ENCODE data around the gene DNAJC18.

DNAJC18 gene

GRCh38 chr5:139439013-139439903, at the start of gene DNAJC18 (continued):
- no peak for TF ChIP-seq ZNF214 (tag by site-specific recombination; IDR thresholded peaks at IDR 0.05; ENCODE audit: borderline replicate concordance)
- TF ChIP-seq BCL11A (tag by site-specific recombination; IDR thresholded peaks at IDR 0.05; ENCODE audit: low read depth), result no peak
- TF ChIP-seq TRIM28 (IDR thresholded peaks at IDR 0.05; ENCODE audit: borderline replicate concordance, low read length), result no peak
- no peak for TF ChIP-seq ZNF175 (tag by site-specific recombination; IDR thresholded peaks at IDR 0.05)
- no peak for TF ChIP-seq ZNF140 (tag by site-specific recombination; IDR thresholded peaks at IDR 0.05)
- no peak for TF ChIP-seq HOXD13 (CRISPR knock-in tag; IDR thresholded peaks at IDR 0.05; ENCODE audit: borderline replicate concordance)
- TF ChIP-seq MEIS1 (CRISPR knock-in tag; IDR thresholded peaks at IDR 0.05; ENCODE audit: borderline replicate concordance), result no peak
- no peak for TF ChIP-seq ZNF560 (tag by site-specific recombination; IDR thresholded peaks at IDR 0.05; ENCODE audit: borderline replicate concordance)
- no peak for TF ChIP-seq ZNF121 (tag by site-specific recombination; IDR thresholded peaks at IDR 0.05)
- TF ChIP-seq GLIS2 (tag by site-specific recombination; IDR thresholded peaks at IDR 0.05), result peak; percentile 34; the same call in 1 of the 2 replicates
- TF ChIP-seq ZNF654 (tag by site-specific recombination; IDR thresholded peaks at IDR 0.05; ENCODE audit: low read depth), result no peak
- TF ChIP-seq REPIN1 (tag by site-specific recombination; IDR thresholded peaks at IDR 0.05; ENCODE audit: low read depth), result peak; percentile 64; the same call in 1 of the 2 replicates
- no peak for TF ChIP-seq FEZF1 (tag by site-specific recombination; IDR thresholded peaks at IDR 0.05)
- no peak for TF ChIP-seq ZNF155 (tag by site-specific recombination; IDR thresholded peaks at IDR 0.05)
- TF ChIP-seq, protein P1, sequence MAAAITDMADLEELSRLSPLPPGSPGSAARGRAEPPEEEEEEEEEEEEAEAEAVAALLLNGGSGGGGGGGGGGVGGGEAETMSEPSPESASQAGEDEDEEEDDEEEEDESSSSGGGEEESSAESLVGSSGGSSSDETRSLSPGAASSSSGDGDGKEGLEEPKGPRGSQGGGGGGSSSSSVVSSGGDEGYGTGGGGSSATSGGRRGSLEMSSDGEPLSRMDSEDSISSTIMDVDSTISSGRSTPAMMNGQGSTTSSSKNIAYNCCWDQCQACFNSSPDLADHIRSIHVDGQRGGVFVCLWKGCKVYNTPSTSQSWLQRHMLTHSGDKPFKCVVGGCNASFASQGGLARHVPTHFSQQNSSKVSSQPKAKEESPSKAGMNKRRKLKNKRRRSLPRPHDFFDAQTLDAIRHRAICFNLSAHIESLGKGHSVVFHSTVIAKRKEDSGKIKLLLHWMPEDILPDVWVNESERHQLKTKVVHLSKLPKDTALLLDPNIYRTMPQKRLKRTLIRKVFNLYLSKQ (tag by site-specific recombination; IDR thresholded peaks at IDR 0.05; ENCODE audit: borderline replicate concordance), result no peak
- TF ChIP-seq RBAK (tag by site-specific recombination; IDR thresholded peaks at IDR 0.05), result no peak
- TF ChIP-seq ZNF501 (tag by site-specific recombination; IDR thresholded peaks at IDR 0.05), result peak; percentile 90
- peak; percentile 93 for TF ChIP-seq ZBTB48 (tag by site-specific recombination; IDR thresholded peaks at IDR 0.05)
- no peak for TF ChIP-seq ZNF707 (tag by site-specific recombination; IDR thresholded peaks at IDR 0.05)
- peak; percentile 66; the same call in 1 of the 2 replicates for TF ChIP-seq ZSCAN23 (tag by site-specific recombination; IDR thresholded peaks at IDR 0.05)
- no peak for TF ChIP-seq ZNF704 (tag by site-specific recombination; IDR thresholded peaks at IDR 0.05)
- TF ChIP-seq, protein P2, sequence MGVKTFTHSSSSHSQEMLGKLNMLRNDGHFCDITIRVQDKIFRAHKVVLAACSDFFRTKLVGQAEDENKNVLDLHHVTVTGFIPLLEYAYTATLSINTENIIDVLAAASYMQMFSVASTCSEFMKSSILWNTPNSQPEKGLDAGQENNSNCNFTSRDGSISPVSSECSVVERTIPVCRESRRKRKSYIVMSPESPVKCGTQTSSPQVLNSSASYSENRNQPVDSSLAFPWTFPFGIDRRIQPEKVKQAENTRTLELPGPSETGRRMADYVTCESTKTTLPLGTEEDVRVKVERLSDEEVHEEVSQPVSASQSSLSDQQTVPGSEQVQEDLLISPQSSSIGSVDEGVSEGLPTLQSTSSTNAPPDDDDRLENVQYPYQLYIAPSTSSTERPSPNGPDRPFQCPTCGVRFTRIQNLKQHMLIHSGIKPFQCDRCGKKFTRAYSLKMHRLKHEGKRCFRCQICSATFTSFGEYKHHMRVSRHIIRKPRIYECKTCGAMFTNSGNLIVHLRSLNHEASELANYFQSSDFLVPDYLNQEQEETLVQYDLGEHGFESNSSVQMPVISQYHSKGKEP (tag by site-specific recombination; IDR thresholded peaks at IDR 0.05), result no peak
- no peak for TF ChIP-seq GLI2 (tag by site-specific recombination; IDR thresholded peaks at IDR 0.05; ENCODE audit: borderline replicate concordance, low read depth)
- TF ChIP-seq ZNF324 (tag by site-specific recombination; IDR thresholded peaks at IDR 0.05), result peak; percentile 98
- no peak for TF ChIP-seq ZNF16 (tag by site-specific recombination; IDR thresholded peaks at IDR 0.05; ENCODE audit: low read depth)
- TF ChIP-seq PRDM2 (tag by site-specific recombination; IDR thresholded peaks at IDR 0.05; ENCODE audit: borderline replicate concordance), result no peak
- TF ChIP-seq, protein P3, sequence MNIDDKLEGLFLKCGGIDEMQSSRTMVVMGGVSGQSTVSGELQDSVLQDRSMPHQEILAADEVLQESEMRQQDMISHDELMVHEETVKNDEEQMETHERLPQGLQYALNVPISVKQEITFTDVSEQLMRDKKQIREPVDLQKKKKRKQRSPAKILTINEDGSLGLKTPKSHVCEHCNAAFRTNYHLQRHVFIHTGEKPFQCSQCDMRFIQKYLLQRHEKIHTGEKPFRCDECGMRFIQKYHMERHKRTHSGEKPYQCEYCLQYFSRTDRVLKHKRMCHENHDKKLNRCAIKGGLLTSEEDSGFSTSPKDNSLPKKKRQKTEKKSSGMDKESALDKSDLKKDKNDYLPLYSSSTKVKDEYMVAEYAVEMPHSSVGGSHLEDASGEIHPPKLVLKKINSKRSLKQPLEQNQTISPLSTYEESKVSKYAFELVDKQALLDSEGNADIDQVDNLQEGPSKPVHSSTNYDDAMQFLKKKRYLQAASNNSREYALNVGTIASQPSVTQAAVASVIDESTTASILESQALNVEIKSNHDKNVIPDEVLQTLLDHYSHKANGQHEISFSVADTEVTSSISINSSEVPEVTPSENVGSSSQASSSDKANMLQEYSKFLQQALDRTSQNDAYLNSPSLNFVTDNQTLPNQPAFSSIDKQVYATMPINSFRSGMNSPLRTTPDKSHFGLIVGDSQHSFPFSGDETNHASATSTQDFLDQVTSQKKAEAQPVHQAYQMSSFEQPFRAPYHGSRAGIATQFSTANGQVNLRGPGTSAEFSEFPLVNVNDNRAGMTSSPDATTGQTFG (tag by site-specific recombination; IDR thresholded peaks at IDR 0.05; ENCODE audit: borderline replicate concordance), result no peak

Data from HEK293 (cell line).